ENCODE data around the gene KIAA1328. TPM values are rescaled to one million over a fixed set of nuclear protein-coding genes. Genes with fewer than 3 reads are reported as not detected.

KIAA1328 gene
- total and polyA plus RNA-seq, 2 donors = 4.2 to 6.1 TPM

- no peak for DNase-seq (ENCODE audit: low read depth in 6 of 9, low spot score in 9 of 9)
These were observed 347.0 kb downstream of the KIAA1328 start for GRCh38 chr18:37175727-37176620.

GRCh38 chr18:37176621-37176934 is 347.7 kb downstream of the KIAA1328 start:
- H3K4me1 ChIP-seq (ENCODE audit: control insufficient read depth in 2 of 2, insufficient read depth in 2 of 2, low read length in 2 of 2) = no peaks in the 10 kb centered on the region
- no peak overlapping the region for H3K27ac ChIP-seq (ENCODE audit: low read depth in 1 of 2, low read length in 1 of 2)
- H3K4me3 ChIP-seq (ENCODE audit: low read length in 2 of 2) = no peak overlapping the region
- DNase-seq (ENCODE audit: low read depth in 6 of 9, low spot score in 9 of 9) = no peak
- H3K9me3 ChIP-seq (ENCODE audit: control insufficient read depth in 2 of 2, insufficient read depth in 1 of 2, low read length in 1 of 2) = no peaks in the 10 kb centered on the region
- no peaks in the 10 kb centered on the region for H3K36me3 ChIP-seq (ENCODE audit: control insufficient read depth in 2 of 2, insufficient read depth in 2 of 2, low read length in 1 of 2)
- H3K27me3 ChIP-seq (ENCODE audit: control insufficient read depth in 2 of 2, insufficient read depth in 1 of 2, low read length in 1 of 2) = no peaks in the 10 kb centered on the region

More at GRCh38 chr18:37175727-37176620, 347.0 kb downstream of the KIAA1328 start:
- no peaks in the 10 kb centered on the region for H3K27me3 ChIP-seq (ENCODE audit: control insufficient read depth in 2 of 2, insufficient read depth in 1 of 2, low read length in 1 of 2)
- H3K36me3 ChIP-seq (ENCODE audit: control insufficient read depth in 2 of 2, insufficient read depth in 2 of 2, low read length in 1 of 2) = no peaks in the 10 kb centered on the region
- WGBS = 100% methylated on average over 1 of the region's 1 CpG
- H3K4me1 ChIP-seq (ENCODE audit: control insufficient read depth in 2 of 2, insufficient read depth in 2 of 2, low read length in 2 of 2) = no peaks in the 10 kb centered on the region
- no peaks in the 10 kb centered on the region for H3K9me3 ChIP-seq (ENCODE audit: control insufficient read depth in 2 of 2, insufficient read depth in 1 of 2, low read length in 1 of 2)
- H3K4me3 ChIP-seq (ENCODE audit: low read length in 2 of 2) = no peak overlapping the region
- H3K27ac ChIP-seq (ENCODE audit: low read depth in 1 of 2, low read length in 1 of 2) = no peak overlapping the region

- Histone ChIP-seq H3K9me3 (ENCODE audit: control insufficient read depth in 2 of 2, insufficient read depth in 1 of 2, low read length in 1 of 2) (no peaks in the 10 kb centered on the region), H3K27me3 (ENCODE audit: control insufficient read depth in 2 of 2, insufficient read depth in 1 of 2, low read length in 1 of 2) (no peaks in the 10 kb centered on the region), H3K36me3 (ENCODE audit: control insufficient read depth in 2 of 2, insufficient read depth in 2 of 2, low read length in 1 of 2) (no peaks in the 10 kb centered on the region), H3K4me3 (ENCODE audit: low read length in 2 of 2) (no peak overlapping the region), H3K4me1 (ENCODE audit: control insufficient read depth in 2 of 2, insufficient read depth in 2 of 2, low read length in 2 of 2) (no peaks in the 10 kb centered on the region), H3K27ac (ENCODE audit: low read depth in 1 of 2, low read length in 1 of 2) (no peak overlapping the region)
- no peak for DNase-seq (ENCODE audit: low read depth in 6 of 9, low spot score in 9 of 9)
These were observed 350.5 kb downstream of the KIAA1328 start for GRCh38 chr18:37179384-37179783.

DNA sequence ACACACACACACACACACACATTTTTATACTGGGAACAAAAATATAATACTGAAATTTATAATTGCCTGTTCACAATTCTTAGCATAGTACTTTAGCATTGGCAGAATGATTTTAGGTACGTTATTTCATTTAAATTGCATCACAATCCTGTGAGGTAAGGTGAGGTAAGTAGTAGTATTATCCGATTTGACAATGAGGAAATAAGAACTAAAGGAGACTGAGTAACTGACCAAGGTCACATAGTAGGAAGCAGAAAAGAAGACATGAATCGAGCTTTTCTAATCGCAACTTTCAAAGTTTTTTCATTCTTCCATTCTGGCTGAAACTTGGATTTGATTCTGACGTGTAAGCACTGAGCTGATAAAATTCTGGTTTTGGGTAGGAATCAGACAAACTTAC is 351.2 kb downstream of the KIAA1328 start:
- no peaks in the 10 kb centered on the region for H3K36me3 ChIP-seq (ENCODE audit: control insufficient read depth in 2 of 2, insufficient read depth in 2 of 2, low read length in 1 of 2)
- no peak for DNase-seq (ENCODE audit: low read depth in 6 of 9, low spot score in 9 of 9)
- H3K4me3 ChIP-seq (ENCODE audit: low read length in 2 of 2) = no peak overlapping the region
- no peaks in the 10 kb centered on the region for H3K9me3 ChIP-seq (ENCODE audit: control insufficient read depth in 2 of 2, insufficient read depth in 1 of 2, low read length in 1 of 2)
- no peaks in the 10 kb centered on the region for H3K27me3 ChIP-seq (ENCODE audit: control insufficient read depth in 2 of 2, insufficient read depth in 1 of 2, low read length in 1 of 2)
- no peak overlapping the region for H3K27ac ChIP-seq (ENCODE audit: low read depth in 1 of 2, low read length in 1 of 2)
- WGBS = 98% methylated on average over 5 of the region's 5 CpGs
- no peaks in the 10 kb centered on the region for H3K4me1 ChIP-seq (ENCODE audit: control insufficient read depth in 2 of 2, insufficient read depth in 2 of 2, low read length in 2 of 2)

GRCh38 chr18:37182340-37183135 is 353.6 kb downstream of the KIAA1328 start:
- no peaks in the 10 kb centered on the region for H3K4me1 ChIP-seq (ENCODE audit: control insufficient read depth in 2 of 2, insufficient read depth in 2 of 2, low read length in 2 of 2)
- no peaks in the 10 kb centered on the region for H3K9me3 ChIP-seq (ENCODE audit: control insufficient read depth in 2 of 2, insufficient read depth in 1 of 2, low read length in 1 of 2)
- no peak overlapping the region for H3K27ac ChIP-seq (ENCODE audit: low read depth in 1 of 2, low read length in 1 of 2)
- no peaks in the 10 kb centered on the region for H3K27me3 ChIP-seq (ENCODE audit: control insufficient read depth in 2 of 2, insufficient read depth in 1 of 2, low read length in 1 of 2)
- no peak for DNase-seq (ENCODE audit: low read depth in 6 of 9, low spot score in 9 of 9)
- H3K4me3 ChIP-seq (ENCODE audit: low read length in 2 of 2) = no peak overlapping the region
- no peaks in the 10 kb centered on the region for H3K36me3 ChIP-seq (ENCODE audit: control insufficient read depth in 2 of 2, insufficient read depth in 2 of 2, low read length in 1 of 2)
- 97% methylated on average over 1 of the region's 1 CpG for WGBS

GRCh38 chr18:37184209-37184868 is 355.4 kb downstream of the KIAA1328 start:
- Histone ChIP-seq H3K27ac (ENCODE audit: low read depth in 1 of 2, low read length in 1 of 2) (no peak overlapping the region), H3K36me3 (ENCODE audit: control insufficient read depth in 2 of 2, insufficient read depth in 2 of 2, low read length in 1 of 2) (no peaks in the 10 kb centered on the region), H3K27me3 (ENCODE audit: control insufficient read depth in 2 of 2, insufficient read depth in 1 of 2, low read length in 1 of 2) (no peaks in the 10 kb centered on the region), H3K9me3 (ENCODE audit: control insufficient read depth in 2 of 2, insufficient read depth in 1 of 2, low read length in 1 of 2) (no peaks in the 10 kb centered on the region), H3K4me3 (ENCODE audit: low read length in 2 of 2) (no peak overlapping the region), H3K4me1 (ENCODE audit: control insufficient read depth in 2 of 2, insufficient read depth in 2 of 2, low read length in 2 of 2) (no peaks in the 10 kb centered on the region)
- 95% methylated on average over 4 of the region's 4 CpGs for WGBS
- DNase-seq (ENCODE audit: low read depth in 6 of 9, low spot score in 9 of 9) = no peak

DNA sequence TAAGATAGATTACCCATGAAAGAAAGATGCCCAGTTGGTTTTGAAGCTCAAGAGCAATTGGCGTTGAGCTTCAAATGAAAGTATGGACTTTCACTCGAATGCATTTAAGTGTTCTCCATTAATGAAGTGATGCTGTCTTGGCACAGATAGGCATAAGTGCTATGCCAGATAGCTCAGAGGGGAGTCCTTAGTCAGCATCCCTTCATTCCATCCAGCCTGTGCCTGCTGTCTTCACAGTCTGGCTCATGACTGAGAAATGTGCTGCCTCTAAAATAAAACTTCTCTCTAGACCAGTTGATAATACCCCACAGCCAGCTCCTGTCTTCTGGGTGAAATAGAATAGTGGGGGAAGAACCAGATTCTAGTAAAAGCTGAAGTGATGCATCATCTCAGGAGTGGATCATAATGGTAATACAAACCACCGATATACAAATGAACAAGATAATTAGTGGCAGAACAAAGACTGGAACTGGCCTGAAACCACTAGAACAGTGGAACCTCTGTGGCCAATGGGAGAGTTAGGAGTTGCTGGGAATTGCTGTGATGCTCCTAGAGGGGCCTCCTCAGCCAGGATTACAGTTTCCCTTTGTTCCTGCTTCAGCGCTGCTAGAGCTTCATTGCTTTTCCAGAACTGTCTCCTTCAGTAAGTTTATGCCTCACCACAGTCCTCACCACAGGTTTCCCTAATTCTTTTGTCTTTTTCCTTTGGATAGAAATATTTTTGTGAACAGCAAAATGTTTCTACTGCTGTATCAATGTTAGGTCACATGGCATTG is 359.3 kb downstream of the KIAA1328 start:
- Histone ChIP-seq H3K9me3 (ENCODE audit: control insufficient read depth in 2 of 2, insufficient read depth in 1 of 2, low read length in 1 of 2) (no peaks in the 10 kb centered on the region), H3K4me1 (ENCODE audit: control insufficient read depth in 2 of 2, insufficient read depth in 2 of 2, low read length in 2 of 2) (no peaks in the 10 kb centered on the region), H3K27me3 (ENCODE audit: control insufficient read depth in 2 of 2, insufficient read depth in 1 of 2, low read length in 1 of 2) (no peaks in the 10 kb centered on the region), H3K4me3 (ENCODE audit: low read length in 2 of 2) (no peak overlapping the region), H3K36me3 (ENCODE audit: control insufficient read depth in 2 of 2, insufficient read depth in 2 of 2, low read length in 1 of 2) (no peaks in the 10 kb centered on the region), H3K27ac (ENCODE audit: low read depth in 1 of 2, low read length in 1 of 2) (no peak overlapping the region)
- 97% methylated on average over 4 of the region's 4 CpGs for WGBS
- no peak for DNase-seq (ENCODE audit: low read depth in 6 of 9, low spot score in 9 of 9)

DNA sequence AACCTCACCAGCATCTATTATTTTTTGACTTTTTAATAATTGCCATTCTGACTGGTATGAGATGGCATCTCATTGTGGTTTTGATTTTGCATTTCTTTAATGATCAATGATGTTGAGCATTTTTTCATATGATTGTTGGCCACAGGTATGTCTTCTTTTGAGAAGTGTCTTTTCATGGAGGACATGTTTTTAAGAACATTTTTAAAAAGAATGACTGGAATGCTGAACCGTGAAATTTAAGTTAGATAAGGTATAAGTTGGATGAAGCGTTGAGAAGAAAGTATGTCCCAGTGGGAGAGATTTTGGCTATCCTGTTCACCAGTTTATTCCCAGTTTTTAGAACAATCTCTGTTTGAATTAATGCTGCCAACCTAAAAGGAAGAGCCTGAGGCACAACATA is 370.8 kb downstream of the KIAA1328 start:
- Histone ChIP-seq H3K4me3 (ENCODE audit: low read length in 2 of 2) (no peak overlapping the region), H3K27ac (ENCODE audit: low read depth in 1 of 2, low read length in 1 of 2) (no peak overlapping the region), H3K9me3 (ENCODE audit: control insufficient read depth in 2 of 2, insufficient read depth in 1 of 2, low read length in 1 of 2) (no peaks in the 10 kb centered on the region), H3K36me3 (ENCODE audit: control insufficient read depth in 2 of 2, insufficient read depth in 2 of 2, low read length in 1 of 2) (no peaks in the 10 kb centered on the region), H3K27me3 (ENCODE audit: control insufficient read depth in 2 of 2, insufficient read depth in 1 of 2, low read length in 1 of 2) (no peaks in the 10 kb centered on the region), H3K4me1 (ENCODE audit: control insufficient read depth in 2 of 2, insufficient read depth in 2 of 2, low read length in 2 of 2) (no peaks in the 10 kb centered on the region)
- DNase-seq (ENCODE audit: low read depth in 6 of 9, low spot score in 9 of 9) = no peak
- 96% methylated on average over 2 of the region's 2 CpGs for WGBS

Data from thymus (tissue), 11 donors.